Measurements from ENCODE around the gene MATN3. TPM values are rescaled to one million over a fixed set of nuclear protein-coding genes. Genes with fewer than 3 reads are reported as not detected.

MATN3 gene
- total RNA-seq, 6 experiments from 2014 or later: not detected

DNA sequence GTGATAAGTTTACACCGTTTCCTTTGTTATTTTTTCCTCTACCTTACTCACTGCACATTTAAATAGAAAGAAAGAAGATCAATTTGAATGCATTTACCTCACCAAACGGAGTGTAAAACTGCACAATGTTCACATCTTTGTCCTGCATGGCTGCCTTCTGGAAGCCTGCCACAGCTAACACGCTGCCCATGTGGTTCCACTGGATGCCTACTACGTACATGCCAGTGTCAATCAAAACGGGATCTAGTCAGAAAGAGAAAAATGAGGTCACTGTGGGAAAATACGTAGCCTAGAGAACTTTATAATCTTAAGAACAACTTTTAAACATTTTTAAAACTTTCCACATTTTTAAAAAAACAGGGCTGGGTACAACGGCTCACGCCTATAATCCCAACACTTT is 39.0 kb downstream of the MATN3 start:
- Histone ChIP-seq H3K27ac (no peak overlapping the region), H3K4me1 (no peaks in the 10 kb centered on the region), H3K27me3 (no peaks in the 10 kb centered on the region), H3K9me3 (no peaks in the 10 kb centered on the region), H3K36me3 (no peaks in the 10 kb centered on the region), H3K4me3 (no peak overlapping the region)
- intact Hi-C loops (cut with DNase I): no loop called here
- ATAC-seq (no peak), DNase-seq (no peak)
- WGBS (ENCODE audit: insufficient coverage, low coverage, low lambda C conversion rate, missing lambda C conversion rate): 89% methylated on average over 8 of the region's 8 CpGs
- TF ChIP-seq POLR2A (IDR thresholded peaks at IDR 0.05): no peak
- TF ChIP-seq, protein P1, sequence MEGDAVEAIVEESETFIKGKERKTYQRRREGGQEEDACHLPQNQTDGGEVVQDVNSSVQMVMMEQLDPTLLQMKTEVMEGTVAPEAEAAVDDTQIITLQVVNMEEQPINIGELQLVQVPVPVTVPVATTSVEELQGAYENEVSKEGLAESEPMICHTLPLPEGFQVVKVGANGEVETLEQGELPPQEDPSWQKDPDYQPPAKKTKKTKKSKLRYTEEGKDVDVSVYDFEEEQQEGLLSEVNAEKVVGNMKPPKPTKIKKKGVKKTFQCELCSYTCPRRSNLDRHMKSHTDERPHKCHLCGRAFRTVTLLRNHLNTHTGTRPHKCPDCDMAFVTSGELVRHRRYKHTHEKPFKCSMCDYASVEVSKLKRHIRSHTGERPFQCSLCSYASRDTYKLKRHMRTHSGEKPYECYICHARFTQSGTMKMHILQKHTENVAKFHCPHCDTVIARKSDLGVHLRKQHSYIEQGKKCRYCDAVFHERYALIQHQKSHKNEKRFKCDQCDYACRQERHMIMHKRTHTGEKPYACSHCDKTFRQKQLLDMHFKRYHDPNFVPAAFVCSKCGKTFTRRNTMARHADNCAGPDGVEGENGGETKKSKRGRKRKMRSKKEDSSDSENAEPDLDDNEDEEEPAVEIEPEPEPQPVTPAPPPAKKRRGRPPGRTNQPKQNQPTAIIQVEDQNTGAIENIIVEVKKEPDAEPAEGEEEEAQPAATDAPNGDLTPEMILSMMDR (IDR thresholded peaks at IDR 0.05): no peak

DNA sequence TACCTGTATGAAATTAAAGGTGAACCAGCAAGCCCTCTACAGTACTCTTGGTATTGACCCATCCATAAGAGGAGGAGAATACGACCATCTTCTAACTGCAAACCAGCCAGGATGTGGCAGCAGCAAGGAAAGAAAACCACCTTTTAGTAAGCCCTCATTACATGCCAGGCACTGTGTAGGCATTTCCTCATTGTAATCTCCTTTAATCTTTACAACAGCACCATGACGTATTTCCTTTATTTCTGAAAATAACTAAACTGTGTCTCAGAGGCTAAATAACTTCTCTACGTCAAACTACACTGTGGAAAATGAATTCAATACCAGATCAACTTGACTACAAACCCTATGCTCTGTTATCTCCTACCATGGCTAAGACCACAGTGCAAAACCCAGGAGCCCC is 40.8 kb downstream of the MATN3 start:
- H3K36me3 ChIP-seq: no peaks in the 10 kb centered on the region
- no peak overlapping the region for H3K4me3 ChIP-seq
- intact Hi-C loops (cut with DNase I): no loop called here
- H3K27me3 ChIP-seq: no peaks in the 10 kb centered on the region
- TF ChIP-seq POLR2A (IDR thresholded peaks at IDR 0.05): no peak
- TF ChIP-seq, protein P1 (IDR thresholded peaks at IDR 0.05): no peak
- 60% methylated on average over 3 of the region's 3 CpGs for WGBS (ENCODE audit: insufficient coverage, low coverage, low lambda C conversion rate, missing lambda C conversion rate)
- ATAC-seq (no peak), DNase-seq (no peak)
- H3K4me1 ChIP-seq: no peaks in the 10 kb centered on the region
- H3K9me3 ChIP-seq: no peaks in the 10 kb centered on the region
- no peak overlapping the region for H3K27ac ChIP-seq

DNA sequence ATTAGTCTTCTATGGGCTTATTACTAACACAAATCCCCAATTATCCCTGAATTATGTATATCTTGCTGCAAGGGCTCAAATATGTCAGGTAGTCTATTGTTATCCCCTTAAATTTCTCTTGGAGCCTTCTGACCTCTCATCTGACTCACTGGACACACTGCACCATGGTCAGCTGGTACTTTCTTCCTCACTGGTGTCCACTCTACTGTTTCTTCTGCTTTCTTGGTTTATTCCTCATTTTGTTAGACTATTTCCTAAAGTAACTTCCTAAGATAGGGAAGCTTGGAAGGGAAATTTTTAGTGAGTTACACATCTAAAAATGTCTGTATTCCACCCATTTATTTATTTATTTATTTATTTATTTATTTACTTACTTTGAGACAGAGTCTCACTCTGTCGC is 49.1 kb downstream of the MATN3 start:
- Histone ChIP-seq H3K4me1 (no peaks in the 10 kb centered on the region), H3K36me3 (no peaks in the 10 kb centered on the region), H3K4me3 (no peak overlapping the region), H3K27ac (no peak overlapping the region), H3K9me3 (no peaks in the 10 kb centered on the region), H3K27me3 (no peaks in the 10 kb centered on the region)
- 86% methylated on average over 1 of the region's 1 CpG for WGBS (ENCODE audit: insufficient coverage, low coverage, low lambda C conversion rate, missing lambda C conversion rate)
- intact Hi-C loops (cut with DNase I): loop anchor here in 1 of 2 donors (10.0 kb wide), 1 partner anchor 131 kb away; no protein-coding TSS in a partner anchor
- no peak for TF ChIP-seq POLR2A (IDR thresholded peaks at IDR 0.05)
- TF ChIP-seq, protein P1 (IDR thresholded peaks at IDR 0.05): no peak
- DNase-seq (no peak), ATAC-seq (no peak)

DNA sequence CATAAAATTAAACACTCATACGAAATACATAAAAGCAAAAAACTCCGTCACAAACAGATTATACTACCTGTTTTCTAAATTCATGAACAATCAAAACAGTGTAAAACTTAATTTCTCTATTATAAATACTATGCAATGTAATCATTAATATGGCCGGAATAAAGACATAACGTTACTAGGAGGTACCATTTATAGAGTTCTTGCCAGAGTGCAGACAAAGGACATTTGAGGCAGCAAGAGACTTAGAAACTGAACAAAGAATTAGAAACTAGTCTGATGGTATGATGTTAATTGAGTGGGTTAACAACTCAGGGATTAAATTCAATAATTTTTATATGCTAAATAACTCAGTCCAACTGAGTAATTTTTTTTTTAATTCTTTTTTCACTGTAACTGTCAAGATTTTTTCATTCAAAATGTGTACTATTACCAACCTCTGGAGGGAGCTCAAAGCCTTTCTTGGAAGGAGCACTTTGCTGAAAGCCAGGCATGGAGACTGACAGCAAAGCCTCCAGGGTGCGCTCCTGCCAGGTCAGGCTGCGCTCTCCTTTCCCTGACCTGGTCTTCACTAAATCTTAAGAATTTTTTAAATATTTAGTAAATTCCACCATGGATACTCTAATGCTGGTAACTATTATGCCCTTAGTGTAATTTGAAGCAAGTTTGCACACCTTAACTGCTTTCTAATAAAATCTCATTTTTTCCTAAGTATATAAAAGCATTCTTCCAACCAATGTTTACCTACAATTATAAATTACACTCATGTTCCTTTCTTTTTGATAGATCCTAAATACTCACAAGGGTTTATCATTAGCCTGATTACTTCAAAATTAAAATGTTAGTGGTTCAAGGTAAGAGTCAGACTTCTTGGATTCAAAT is 56.7 kb downstream of the MATN3 start:
- DNase-seq: peak; percentile 48 to 59 (median 54)
- 46% methylated on average over 6 of the region's 6 CpGs for WGBS (ENCODE audit: insufficient coverage, low coverage, low lambda C conversion rate, missing lambda C conversion rate)
- Histone ChIP-seq H3K36me3 (no peaks in the 10 kb centered on the region), H3K4me1 (no peaks in the 10 kb centered on the region), H3K4me3 (no peak overlapping the region), H3K27me3 (no peaks in the 10 kb centered on the region), H3K27ac (no peak overlapping the region), H3K9me3 (no peaks in the 10 kb centered on the region)
- TF ChIP-seq, protein P1 (IDR thresholded peaks at IDR 0.05): peak; percentile 54 to 86 (median 79)
- TF ChIP-seq POLR2A (IDR thresholded peaks at IDR 0.05): no peak
- ATAC-seq: peak; percentile 96 to 100 (median 99)
- intact Hi-C loops (cut with DNase I): loop anchor here in 1 of 2 donors (5.0 kb wide), 1 partner anchor 137 kb away; no protein-coding TSS in a partner anchor
